ENCODE results near the gene SYP. TPM values are rescaled to one million over a fixed set of nuclear protein-coding genes. Genes with fewer than 3 reads are reported as not detected.

SYP gene
- total and polyA plus RNA-seq, 9 of the 15 experiments (the other 6 are each of a cell fraction or from before 2014, with no cell fraction given), result 0.48 to 5.1 (median 2.6) TPM

- no peaks in the 10 kb centered on the region for H3K9me3 ChIP-seq (replicated peaks; ENCODE audit: control insufficient read depth, insufficient read depth, low read depth, low read length)
- intact Hi-C loops (cut with micrococcal nuclease), result loop anchor here (5.0 to 10.0 kb wide), 3 partner anchors 134 to 372 kb away; partner anchors contain the start of genes HDAC6, OTUD5 and TFE3
- peaks cover 33 to 59% of the 10 kb centered on the region in 2 experiments for H3K4me1 ChIP-seq (replicated peaks in 1 of 2; ENCODE audit: control insufficient read depth in 2 of 2, insufficient read depth in 2 of 2, low read length in 2 of 2)
- H3K27ac ChIP-seq (ENCODE audit: extremely low read depth, low read depth, low read length), result peak overlapping the region; percentile 26; the same call in 1 of the 3 replicates
- ATAC-seq, result no peak
- peaks cover 78% of the 10 kb centered on the region; the same call in 2 of the 3 replicates for H3K36me3 ChIP-seq (ENCODE audit: control insufficient read depth, insufficient read depth, low read length)
- in situ Hi-C loops (cut with MboI), result no loop called here
- no peak overlapping the region for H2AFZ ChIP-seq (ENCODE audit: low read depth, low read length)
- H3K9me1 ChIP-seq (ENCODE audit: control insufficient read depth, insufficient read depth, low read length), result peaks cover 3% of the 10 kb centered on the region
- no peak for FAIRE-seq
- H3K4me2 ChIP-seq (ENCODE audit: insufficient read depth, low read length), result no peak overlapping the region
- ChIA-PET CTCF (ENCODE audit: low intra/inter-chr PET ratio) (no interaction called here), POLR2A (interaction anchor here (0.6 to 1.4 kb wide), 2 partner anchors 9 to 59 kb away, joined by 3 read pairs; no protein-coding TSS in a partner anchor)
- H3K79me2 ChIP-seq (ENCODE audit: control insufficient read depth, insufficient read depth, low read length), result peaks cover 30% of the 10 kb centered on the region
- H3K27me3 ChIP-seq (ENCODE audit: control insufficient read depth in 2 of 2, insufficient read depth in 2 of 2, low read length in 2 of 2), result no peaks in the 10 kb centered on the region
- 81% methylated on average over 14 of the region's 27 CpGs for WGBS (ENCODE audit: insufficient coverage, low coverage, missing lambda C conversion rate)
- H3K9ac ChIP-seq (ENCODE audit: insufficient read depth in 1 of 2, low read depth in 2 of 2, low read length in 2 of 2), result peak overlapping the region in 1 of 2 experiments; percentile 74; a peak in 2 of 4 replicates
- DNase-seq (ENCODE audit: extremely low read depth in 1 of 4, low spot score in 3 of 4), result peak in 1 of 4 experiments; percentile 36
- no peak overlapping the region for H3K4me3 ChIP-seq
- TF ChIP-seq MBD2 (IDR thresholded peaks at IDR 0.05; ENCODE audit: borderline replicate concordance, low read depth) (no peak), HMG20A (CRISPR knock-in tag; conservative IDR thresholded peaks at IDR 0.05) (no peak), ELK3 (CRISPR knock-in tag; IDR thresholded peaks at IDR 0.05) (no peak), POLR2G (IDR thresholded peaks at IDR 0.05; ENCODE audit: low read depth, low read length) (peak; percentile 74), ZFX (CRISPR knock-in tag; IDR thresholded peaks at IDR 0.05) (0 out of 2 replicates have a peak, but pooled peaks have one; percentile 18), EWSR1 (IDR thresholded peaks at IDR 0.05; ENCODE audit: borderline replicate concordance, low read depth, partially characterized antibody) (no peak), ETS1 (conservative IDR thresholded peaks at IDR 0.05; ENCODE audit: control insufficient read depth, low read depth, low read length) (0 out of 2 replicates have a peak, but pooled peaks have one; percentile 29), POLR2B (IDR thresholded peaks at IDR 0.05; ENCODE audit: low read depth, partially characterized antibody) (peak; percentile 49), MED1 (CRISPR knock-in tag; IDR thresholded peaks at IDR 0.05; ENCODE audit: borderline replicate concordance) (no peak), STAT5A (IDR thresholded peaks at IDR 0.05; ENCODE audit: borderline replicate concordance, low read length) (no peak), RBFOX2 (IDR thresholded peaks at IDR 0.05; ENCODE audit: low read depth, low read length) (peak; percentile 67), RBM22 (IDR thresholded peaks at IDR 0.05; ENCODE audit: low read depth, low read length, poor library complexity, severe bottlenecking) (peak; percentile 77), SUPT5H (IDR thresholded peaks at IDR 0.05) (peak; percentile 50), ZNF212 (CRISPR knock-in tag; IDR thresholded peaks at IDR 0.05) (no peak), ZFP30 (CRISPR knock-in tag; IDR thresholded peaks at IDR 0.05; ENCODE audit: borderline replicate concordance) (no peak)
- TF ChIP-seq, protein P1, sequence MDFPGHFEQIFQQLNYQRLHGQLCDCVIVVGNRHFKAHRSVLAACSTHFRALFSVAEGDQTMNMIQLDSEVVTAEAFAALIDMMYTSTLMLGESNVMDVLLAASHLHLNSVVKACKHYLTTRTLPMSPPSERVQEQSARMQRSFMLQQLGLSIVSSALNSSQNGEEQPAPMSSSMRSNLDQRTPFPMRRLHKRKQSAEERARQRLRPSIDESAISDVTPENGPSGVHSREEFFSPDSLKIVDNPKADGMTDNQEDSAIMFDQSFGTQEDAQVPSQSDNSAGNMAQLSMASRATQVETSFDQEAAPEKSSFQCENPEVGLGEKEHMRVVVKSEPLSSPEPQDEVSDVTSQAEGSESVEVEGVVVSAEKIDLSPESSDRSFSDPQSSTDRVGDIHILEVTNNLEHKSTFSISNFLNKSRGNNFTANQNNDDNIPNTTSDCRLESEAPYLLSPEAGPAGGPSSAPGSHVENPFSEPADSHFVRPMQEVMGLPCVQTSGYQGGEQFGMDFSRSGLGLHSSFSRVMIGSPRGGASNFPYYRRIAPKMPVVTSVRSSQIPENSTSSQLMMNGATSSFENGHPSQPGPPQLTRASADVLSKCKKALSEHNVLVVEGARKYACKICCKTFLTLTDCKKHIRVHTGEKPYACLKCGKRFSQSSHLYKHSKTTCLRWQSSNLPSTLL (IDR thresholded peaks at IDR 0.05), result no peak
- BruUV-seq (replicated peaks), result no TSS peak
- no peaks in the 10 kb centered on the region; the same call in 1 of the 2 replicates for H4K20me1 ChIP-seq (replicated peaks; ENCODE audit: control insufficient read depth, insufficient read depth, low read length)
These were observed 23.3 kb downstream of the SYP start for GRCh38 chrX:49176421-49177326.
